G401.6 (cell line): ENCODE results near the gene UQCC5.

Source experiments
- FAIRE-seq: peaks from 2 replicates; lab custom pipeline; 2012; peaks lifted over from hg19 to GRCh38; lab: Jason Lieb, UNC

The UQCC5 gene

DNA sequence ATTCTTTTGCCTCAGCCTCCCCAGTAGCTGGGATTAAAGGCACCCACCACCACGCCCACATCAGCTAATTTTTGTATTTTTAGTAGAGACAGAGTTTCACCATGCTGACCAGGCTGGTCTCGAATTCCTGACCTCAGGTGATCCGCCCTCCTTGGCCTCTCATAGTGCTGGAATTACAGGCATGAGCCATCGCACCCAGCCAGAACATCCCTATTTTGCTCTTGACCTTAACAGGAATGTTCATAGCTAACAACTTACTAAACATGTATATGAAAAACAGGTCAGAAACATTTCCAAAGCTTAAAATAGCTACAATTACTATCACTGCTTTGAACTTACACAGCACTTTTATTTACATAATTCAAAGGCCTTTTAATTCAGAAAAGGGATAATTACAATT, 33.7 kb downstream of the UQCC5 start:
- no peak for FAIRE-seq

- FAIRE-seq, result no peak
Measured at GRCh38 chr3:52572221-52572620, 35.8 kb downstream of the UQCC5 start.

DNA sequence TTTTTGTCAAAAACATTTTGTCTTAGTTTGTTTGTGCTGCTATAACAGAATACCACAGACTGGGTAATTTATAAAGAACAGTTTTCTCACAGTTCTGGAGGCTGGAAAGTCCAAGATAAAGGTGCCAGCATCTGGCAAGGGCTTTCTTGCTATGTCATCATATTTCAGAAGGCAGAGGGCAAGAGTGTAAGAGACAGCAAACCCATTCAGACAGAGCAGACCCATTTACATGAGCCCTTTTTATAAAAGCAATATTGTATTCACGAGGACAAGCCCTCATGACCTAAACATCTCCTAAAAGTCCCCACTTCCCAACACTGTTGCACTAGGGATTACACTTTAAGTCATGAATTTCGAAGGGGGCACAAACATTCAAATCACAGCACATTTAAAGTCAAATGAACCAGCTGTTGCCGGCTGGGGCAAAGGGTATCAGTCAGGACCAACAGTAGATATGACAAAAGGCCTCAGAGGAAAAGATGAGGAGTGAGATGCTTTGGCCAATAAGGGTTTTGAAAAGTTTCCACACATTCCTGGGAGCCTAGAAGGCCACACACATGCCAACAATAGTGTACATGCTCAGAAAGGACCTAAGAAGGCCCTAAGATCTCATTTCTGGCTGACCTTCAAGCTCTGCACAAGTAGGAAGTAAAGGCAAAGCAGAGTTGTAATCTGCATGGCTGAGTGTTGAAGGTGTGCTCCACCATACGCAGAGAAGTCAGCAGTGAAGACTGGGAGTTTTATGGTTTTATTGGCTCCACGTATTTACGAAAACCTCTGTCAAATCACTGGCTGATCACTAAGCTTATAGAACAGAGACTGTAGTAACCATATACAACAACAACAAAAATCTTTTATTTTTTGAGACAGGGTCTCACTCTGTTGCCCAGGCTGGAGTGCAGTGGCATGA, 37.9 kb downstream of the UQCC5 start:
- no peak for FAIRE-seq
